ENCODE data around the gene RING1.

- TF ChIP-seq, protein P1, sequence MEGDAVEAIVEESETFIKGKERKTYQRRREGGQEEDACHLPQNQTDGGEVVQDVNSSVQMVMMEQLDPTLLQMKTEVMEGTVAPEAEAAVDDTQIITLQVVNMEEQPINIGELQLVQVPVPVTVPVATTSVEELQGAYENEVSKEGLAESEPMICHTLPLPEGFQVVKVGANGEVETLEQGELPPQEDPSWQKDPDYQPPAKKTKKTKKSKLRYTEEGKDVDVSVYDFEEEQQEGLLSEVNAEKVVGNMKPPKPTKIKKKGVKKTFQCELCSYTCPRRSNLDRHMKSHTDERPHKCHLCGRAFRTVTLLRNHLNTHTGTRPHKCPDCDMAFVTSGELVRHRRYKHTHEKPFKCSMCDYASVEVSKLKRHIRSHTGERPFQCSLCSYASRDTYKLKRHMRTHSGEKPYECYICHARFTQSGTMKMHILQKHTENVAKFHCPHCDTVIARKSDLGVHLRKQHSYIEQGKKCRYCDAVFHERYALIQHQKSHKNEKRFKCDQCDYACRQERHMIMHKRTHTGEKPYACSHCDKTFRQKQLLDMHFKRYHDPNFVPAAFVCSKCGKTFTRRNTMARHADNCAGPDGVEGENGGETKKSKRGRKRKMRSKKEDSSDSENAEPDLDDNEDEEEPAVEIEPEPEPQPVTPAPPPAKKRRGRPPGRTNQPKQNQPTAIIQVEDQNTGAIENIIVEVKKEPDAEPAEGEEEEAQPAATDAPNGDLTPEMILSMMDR (IDR thresholded peaks at IDR 0.05), result no peak
- no peak for TF ChIP-seq POLR2A (IDR thresholded peaks at IDR 0.05)
Observed at GRCh38 chr6:33169291-33170175, 38.8 kb upstream of the RING1 start.

Measured in thyroid gland (tissue), 4 donors.